ENCODE data around the gene PCNT.

GRCh38 chr21:46469275-46469674, 145.3 kb downstream of the PCNT start:
- TF ChIP-seq, protein P1, sequence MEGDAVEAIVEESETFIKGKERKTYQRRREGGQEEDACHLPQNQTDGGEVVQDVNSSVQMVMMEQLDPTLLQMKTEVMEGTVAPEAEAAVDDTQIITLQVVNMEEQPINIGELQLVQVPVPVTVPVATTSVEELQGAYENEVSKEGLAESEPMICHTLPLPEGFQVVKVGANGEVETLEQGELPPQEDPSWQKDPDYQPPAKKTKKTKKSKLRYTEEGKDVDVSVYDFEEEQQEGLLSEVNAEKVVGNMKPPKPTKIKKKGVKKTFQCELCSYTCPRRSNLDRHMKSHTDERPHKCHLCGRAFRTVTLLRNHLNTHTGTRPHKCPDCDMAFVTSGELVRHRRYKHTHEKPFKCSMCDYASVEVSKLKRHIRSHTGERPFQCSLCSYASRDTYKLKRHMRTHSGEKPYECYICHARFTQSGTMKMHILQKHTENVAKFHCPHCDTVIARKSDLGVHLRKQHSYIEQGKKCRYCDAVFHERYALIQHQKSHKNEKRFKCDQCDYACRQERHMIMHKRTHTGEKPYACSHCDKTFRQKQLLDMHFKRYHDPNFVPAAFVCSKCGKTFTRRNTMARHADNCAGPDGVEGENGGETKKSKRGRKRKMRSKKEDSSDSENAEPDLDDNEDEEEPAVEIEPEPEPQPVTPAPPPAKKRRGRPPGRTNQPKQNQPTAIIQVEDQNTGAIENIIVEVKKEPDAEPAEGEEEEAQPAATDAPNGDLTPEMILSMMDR (IDR thresholded peaks at IDR 0.05; ENCODE audit: low read depth, low read length), result no peak
- no peak for TF ChIP-seq EZH2phosphoT487 (IDR thresholded peaks at IDR 0.05; ENCODE audit: low read depth)

Measured in OCI-LY3 (cell line).